ENCODE data around the gene PDPK1. TPM values are rescaled to one million over a fixed set of nuclear protein-coding genes. Genes with fewer than 3 reads are reported as not detected.

Gene PDPK1
- total and polyA plus RNA-seq, 2 of the 4 experiments (the other 2 are of a cell fraction) = 10.6 to 27.3 TPM

GRCh38 chr16:2490190-2491105 lies 47.4 kb upstream of the PDPK1 start:
- ATAC-seq (ENCODE audit: low read depth) = no peak
- intact Hi-C loops (cut with micrococcal nuclease) = no loop called here

More at GRCh38 chr16:2490190-2491105, 47.4 kb upstream of the PDPK1 start:
- peaks cover 20% of the 10 kb centered on the region for H4K20me1 ChIP-seq (ENCODE audit: insufficient read depth, low read length)
- no peak overlapping the region for H3K4ac ChIP-seq (ENCODE audit: low read depth, low read length)
- no peak overlapping the region for H3K56ac ChIP-seq (ENCODE audit: extremely low read depth, insufficient read depth, low read length)
- TF ChIP-seq NFE2L2 (IDR thresholded peaks at IDR 0.05; ENCODE audit: low read depth, low read length) = no peak
- no peak for TF ChIP-seq MAFK (IDR thresholded peaks at IDR 0.05; ENCODE audit: low read depth, low read length)
- no peak for TF ChIP-seq CHD1 (IDR thresholded peaks at IDR 0.05; ENCODE audit: low read depth, low read length)
- no peak for TF ChIP-seq RCOR1 (IDR thresholded peaks at IDR 0.05; ENCODE audit: insufficient replicate concordance, low read length)
- no peak for TF ChIP-seq RFX5 (IDR thresholded peaks at IDR 0.05; ENCODE audit: low read depth, low read length)
- TF ChIP-seq POLR2A (IDR thresholded peaks at IDR 0.05; ENCODE audit: low read depth, low read length) = no peak
- no peak for TF ChIP-seq CEBPB (IDR thresholded peaks at IDR 0.05; ENCODE audit: low read depth, low read length)
- TF ChIP-seq FOS (IDR thresholded peaks at IDR 0.05; ENCODE audit: low read depth, low read length) = no peak
- no peak for TF ChIP-seq RAD21 (IDR thresholded peaks at IDR 0.05; ENCODE audit: low read length)
- no peak for TF ChIP-seq ELK1 (IDR thresholded peaks at IDR 0.05; ENCODE audit: borderline replicate concordance, low read depth, low read length)
- TF ChIP-seq BHLHE40 (IDR thresholded peaks at IDR 0.05; ENCODE audit: low read depth, low read length) = no peak
- no peak for TF ChIP-seq CTCF (conservative IDR thresholded peaks at IDR 0.05; ENCODE audit: low read depth, low read length)
- TF ChIP-seq SMC3 (IDR thresholded peaks at IDR 0.05; ENCODE audit: low read depth, low read length) = no peak
- no peak for TF ChIP-seq MXI1 (IDR thresholded peaks at IDR 0.05; ENCODE audit: borderline replicate concordance, low read depth, low read length)
- TF ChIP-seq MAZ (IDR thresholded peaks at IDR 0.05; ENCODE audit: borderline replicate concordance, low read depth, low read length) = no peak
- H2BK15ac ChIP-seq (ENCODE audit: low read depth, low read length) = no peak overlapping the region
- no peak overlapping the region for H3K9ac ChIP-seq (ENCODE audit: low read depth, low read length)
- peaks cover 2% of the 10 kb centered on the region; the same call in 1 of the 2 replicates for H3K36me3 ChIP-seq (ENCODE audit: control insufficient read depth, insufficient read depth, low read length)
- 100% methylated on average over 5 of the region's 23 CpGs; no CpG with 5 or more reads in 1 of the 2 experiments for WGBS, 2 experiments (ENCODE audit: extremely low coverage in 2 of 2, insufficient read length in 1 of 2)
- H3K18ac ChIP-seq (ENCODE audit: low read depth, low read length) = no peak overlapping the region
- in situ Hi-C loops (cut with MboI; ENCODE audit: low sequenced_read_pairs) = no loop called here
- DNase-seq = no peak
- no peak overlapping the region for H2BK20ac ChIP-seq (ENCODE audit: low read depth, low read length)
- dilution Hi-C loops (cut with HindIII; ENCODE audit: low sequenced_read_pairs, unreplicated experiment) = no loop called here
- H2AFZ ChIP-seq (replicated peaks; ENCODE audit: low read length, poor library complexity) = no peak overlapping the region
- peaks cover 11 to 50% of the 10 kb centered on the region in 2 experiments for H3K79me1 ChIP-seq (ENCODE audit: low read depth in 1 of 2, low read length in 2 of 2)
- H3K9me1 ChIP-seq (ENCODE audit: insufficient read depth, low read length) = peaks cover 4% of the 10 kb centered on the region; the same call in 1 of the 2 replicates
- H2BK5ac ChIP-seq (ENCODE audit: low read depth, low read length, poor library complexity, severe bottlenecking) = no peak overlapping the region
- BruUV-seq (replicated peaks) = no TSS peak
- CTCF ChIA-PET = interaction anchor here (0.6 kb wide), 1 partner anchor 98 kb away, joined by 3 read pairs; no protein-coding TSS in a partner anchor
- no peak overlapping the region for H4K91ac ChIP-seq (ENCODE audit: insufficient read depth, low read depth, low read length)
- no peak overlapping the region for H2AK9ac ChIP-seq (replicated peaks; ENCODE audit: low read depth, low read length, poor library complexity)
- no peak overlapping the region for H3K4me3 ChIP-seq (ENCODE audit: insufficient read depth, low read depth, low read length)
- H2AK5ac ChIP-seq (ENCODE audit: low read depth, low read length) = no peak overlapping the region
- H4K5ac ChIP-seq (ENCODE audit: low read depth, low read length) = no peak overlapping the region
- H3K14ac ChIP-seq (replicated peaks; ENCODE audit: low read depth, low read length) = no peak overlapping the region
- peaks cover 11% of the 10 kb centered on the region for H3K4me1 ChIP-seq (ENCODE audit: control insufficient read depth, insufficient read depth, low read length)
- H3K27me3 ChIP-seq (ENCODE audit: control insufficient read depth, insufficient read depth, low read length) = no peaks in the 10 kb centered on the region
- H3K23ac ChIP-seq (ENCODE audit: low read depth, low read length) = no peak overlapping the region
- no peak overlapping the region for H3K4me2 ChIP-seq (ENCODE audit: low read depth, low read length)
- no peaks in the 10 kb centered on the region for H3K9me3 ChIP-seq (ENCODE audit: control insufficient read depth, insufficient read depth, low read length)
- H4K8ac ChIP-seq (ENCODE audit: low read depth in 2 of 2, low read length in 2 of 2) = no peak overlapping the region
- H3K27ac ChIP-seq (ENCODE audit: insufficient read depth, low read length) = no peak overlapping the region
- no peak overlapping the region for H2BK120ac ChIP-seq (ENCODE audit: low read depth, low read length)
- POLR2A ChIA-PET (ENCODE audit: unreplicated experiment) = no interaction called here

All from IMR-90 (cell line).